BE2C (cell line): ENCODE data around the gene ISOC2.

Source experiments
- DNase-seq: peaks from one replicate; pipeline ENCODE4 v3.0.0-alpha.2; 2020
- H3K27me3 ChIP-seq: fragments of 250-450 bp; sonication (Bioruptor Pico); 2 replicates; pipeline ENCODE4 v1.5.1; 2020; ENCODE audit warnings: mild to moderate bottlenecking
- H3K36me3 ChIP-seq: fragments of 250-450 bp; sonication (Bioruptor Pico); 2 replicates; pipeline ENCODE4 v1.5.1; 2020; ENCODE audit warnings: mild to moderate bottlenecking
- H3K4me1 ChIP-seq: fragments of 250-450 bp; sonication (Bioruptor Pico); 2 replicates; pipeline ENCODE4 v1.5.1; 2020
- H3K4me3 ChIP-seq: 2 replicates; pipeline ENCODE4 v1.5.1; 2011; ENCODE audit warnings: low read depth, low read length
- H3K9me3 ChIP-seq: fragments of 250-450 bp; sonication (Bioruptor Pico); 2 replicates; pipeline ENCODE4 v1.5.1; 2020
- TF ChIP-seq, protein P1 (sequence below): IDR thresholded peaks from 2 replicates; pipeline ENCODE4 v1.5.1; 2012; ENCODE audit warnings: mild to moderate bottlenecking, low read depth, low read length

The ISOC2 gene

DNA sequence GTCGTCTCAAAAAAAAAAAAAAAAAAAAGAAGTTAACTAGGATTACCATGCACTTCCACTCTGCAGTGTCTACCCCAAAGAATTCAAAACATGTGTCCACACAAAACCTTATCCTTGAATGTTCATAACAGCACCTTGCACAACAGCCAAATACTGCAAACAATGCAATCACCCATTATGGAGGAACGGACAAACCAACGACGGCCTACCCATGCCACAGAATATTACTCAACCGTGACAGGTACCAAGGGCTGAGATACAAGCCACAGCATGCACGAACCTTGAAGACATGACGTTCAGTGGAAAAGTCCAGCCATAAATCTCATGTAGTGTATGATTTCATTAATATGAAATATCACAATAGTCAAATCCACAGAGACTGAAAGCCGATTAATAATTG, 15.4 kb downstream of the ISOC2 start:
- H3K36me3 ChIP-seq = no peaks in the 10 kb centered on the region
- H3K4me1 ChIP-seq = no peaks in the 10 kb centered on the region
- TF ChIP-seq, protein P1, sequence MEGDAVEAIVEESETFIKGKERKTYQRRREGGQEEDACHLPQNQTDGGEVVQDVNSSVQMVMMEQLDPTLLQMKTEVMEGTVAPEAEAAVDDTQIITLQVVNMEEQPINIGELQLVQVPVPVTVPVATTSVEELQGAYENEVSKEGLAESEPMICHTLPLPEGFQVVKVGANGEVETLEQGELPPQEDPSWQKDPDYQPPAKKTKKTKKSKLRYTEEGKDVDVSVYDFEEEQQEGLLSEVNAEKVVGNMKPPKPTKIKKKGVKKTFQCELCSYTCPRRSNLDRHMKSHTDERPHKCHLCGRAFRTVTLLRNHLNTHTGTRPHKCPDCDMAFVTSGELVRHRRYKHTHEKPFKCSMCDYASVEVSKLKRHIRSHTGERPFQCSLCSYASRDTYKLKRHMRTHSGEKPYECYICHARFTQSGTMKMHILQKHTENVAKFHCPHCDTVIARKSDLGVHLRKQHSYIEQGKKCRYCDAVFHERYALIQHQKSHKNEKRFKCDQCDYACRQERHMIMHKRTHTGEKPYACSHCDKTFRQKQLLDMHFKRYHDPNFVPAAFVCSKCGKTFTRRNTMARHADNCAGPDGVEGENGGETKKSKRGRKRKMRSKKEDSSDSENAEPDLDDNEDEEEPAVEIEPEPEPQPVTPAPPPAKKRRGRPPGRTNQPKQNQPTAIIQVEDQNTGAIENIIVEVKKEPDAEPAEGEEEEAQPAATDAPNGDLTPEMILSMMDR = no peak
- DNase-seq = no peak
- no peaks in the 10 kb centered on the region for H3K9me3 ChIP-seq
- peaks cover 61% of the 10 kb centered on the region for H3K27me3 ChIP-seq
- no peak overlapping the region for H3K4me3 ChIP-seq

DNA sequence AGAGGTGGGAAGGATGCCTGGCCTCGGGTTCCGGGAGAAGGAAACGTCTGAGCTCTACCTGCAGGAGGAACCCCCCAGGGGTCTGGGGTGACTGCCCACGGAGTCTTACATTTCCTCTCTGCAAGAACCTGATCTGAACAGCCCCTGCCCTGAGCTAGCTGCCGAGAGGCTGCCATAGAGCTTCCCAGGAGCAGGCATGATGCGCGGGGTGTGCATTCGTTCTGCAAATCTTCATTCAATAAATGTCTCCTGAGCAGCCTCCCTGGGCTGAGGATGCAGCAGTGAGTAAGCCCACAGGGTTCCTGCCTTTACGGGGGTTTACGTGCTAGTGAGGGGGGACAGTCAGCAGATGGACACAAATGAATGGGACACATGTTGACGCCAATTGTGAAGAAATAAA, 16.8 kb downstream of the ISOC2 start:
- TF ChIP-seq, protein P1 = no peak
- H3K4me1 ChIP-seq = no peaks in the 10 kb centered on the region
- no peak for DNase-seq
- H3K9me3 ChIP-seq = no peaks in the 10 kb centered on the region
- H3K4me3 ChIP-seq = no peak overlapping the region
- no peaks in the 10 kb centered on the region for H3K36me3 ChIP-seq
- peaks cover 67% of the 10 kb centered on the region for H3K27me3 ChIP-seq

DNA sequence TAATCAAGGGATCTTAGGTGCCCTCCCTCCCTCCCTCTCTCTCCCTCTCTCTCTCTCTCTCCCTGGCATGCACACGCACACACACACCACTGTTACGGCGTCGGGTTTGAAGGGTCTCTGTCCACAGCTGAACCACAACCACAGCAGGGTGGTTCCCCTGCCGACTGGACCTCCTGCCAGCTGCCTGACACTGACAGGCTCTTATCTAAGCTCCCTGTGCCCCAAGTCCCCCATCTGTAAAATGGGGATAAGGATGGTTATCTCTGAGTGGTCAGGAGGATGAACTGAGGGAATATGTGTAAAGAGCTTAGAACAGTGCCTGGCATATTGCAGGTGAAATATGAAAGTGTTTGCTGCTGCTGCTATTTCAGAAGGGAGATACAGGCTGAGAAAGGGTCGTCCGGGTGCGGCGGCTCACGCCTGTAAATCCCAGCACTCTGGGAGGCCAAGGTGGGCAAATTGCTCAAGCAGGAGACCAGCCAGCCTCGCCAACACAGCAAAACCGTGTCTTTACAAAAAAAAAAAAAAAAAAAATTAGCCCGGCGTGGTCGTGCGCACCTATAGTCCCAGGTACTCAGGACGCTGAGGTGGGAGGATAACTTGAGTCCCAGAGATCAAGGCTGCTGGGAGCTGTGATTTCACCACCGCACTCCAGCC, 17.5 kb downstream of the ISOC2 start:
- Histone ChIP-seq H3K36me3 (no peaks in the 10 kb centered on the region), H3K9me3 (no peaks in the 10 kb centered on the region), H3K4me3 (no peak overlapping the region), H3K4me1 (no peaks in the 10 kb centered on the region), H3K27me3 (peaks cover 63% of the 10 kb centered on the region)
- TF ChIP-seq, protein P1 = no peak
- no peak for DNase-seq

GRCh38 chr19:55443045-55443823, 18.2 kb downstream of the ISOC2 start, which contains the start of gene SHISA7:
Gene SHISA7 (minus strand): TSS chr19:55443300. CDS start chr19:55442863, 437 bp downstream.
- no peak within 1 kb of the TSS for H3K4me3 ChIP-seq
- H3K27me3 ChIP-seq = peaks cover 63% of the 10 kb centered on the region

DNA sequence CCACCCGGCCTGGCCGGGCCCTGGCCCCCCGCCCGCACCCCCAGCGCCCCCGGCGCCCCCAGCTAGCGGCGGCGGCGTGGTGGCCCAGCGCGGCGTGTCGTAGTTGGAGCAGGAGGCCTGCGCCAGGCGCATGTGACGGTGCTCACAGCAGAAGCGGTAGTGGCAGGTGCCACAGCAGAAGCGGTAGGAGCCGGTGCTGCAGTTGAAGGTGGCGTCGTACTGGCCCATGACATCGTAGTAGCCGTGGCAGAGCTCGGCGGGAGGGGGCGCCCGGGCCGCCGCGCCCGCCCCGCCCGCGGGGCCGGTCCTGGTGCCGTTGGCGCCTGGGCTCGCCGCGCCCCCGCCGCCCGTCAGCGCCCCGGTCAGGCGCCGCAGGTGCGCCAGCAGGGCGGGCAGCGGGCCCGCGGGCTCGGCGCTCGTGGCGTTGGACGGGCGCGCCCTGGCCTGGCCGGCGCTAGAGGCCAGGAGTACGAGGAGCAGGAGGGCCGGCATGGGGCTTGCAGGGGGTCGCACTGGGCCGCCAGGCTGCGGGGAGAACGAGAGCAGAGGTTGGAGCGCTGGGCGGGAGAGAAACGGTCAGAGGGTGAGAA, 19.0 kb downstream of the ISOC2 start:
- TF ChIP-seq, protein P1 = no peak
- Histone ChIP-seq H3K27me3 (peaks cover 62% of the 10 kb centered on the region), H3K4me1 (no peaks in the 10 kb centered on the region), H3K9me3 (no peaks in the 10 kb centered on the region), H3K4me3 (no peak overlapping the region), H3K36me3 (no peaks in the 10 kb centered on the region)
- no peak for DNase-seq

More at GRCh38 chr19:55443045-55443823, 18.2 kb downstream of the ISOC2 start, which contains the start of gene SHISA7:
- TF ChIP-seq, protein P1 = no peak
- no peak for DNase-seq
- Histone ChIP-seq H3K4me1 (no peaks in the 10 kb centered on the region), H3K36me3 (no peaks in the 10 kb centered on the region), H3K9me3 (no peaks in the 10 kb centered on the region)
